ENCODE measurements around the gene CBFA2T3. TPM values are rescaled to one million over a fixed set of nuclear protein-coding genes. Genes with fewer than 3 reads are reported as not detected.

Gene CBFA2T3
- total RNA-seq, 3 donors from 2014 or later: 1.0 to 2.0 (median 1.3) TPM

GRCh38 chr16:88907768-88908167 lies 69.2 kb downstream of the CBFA2T3 start:
- no peaks in the 10 kb centered on the region for H3K36me3 Mint-ChIP-seq (ENCODE audit: insufficient read depth)
- ATAC-seq: no peak
- no peaks in the 10 kb centered on the region for H3K9me3 Mint-ChIP-seq
- no peaks in the 10 kb centered on the region for H3K4me1 Mint-ChIP-seq (ENCODE audit: low read depth)
- H3K27me3 Mint-ChIP-seq (ENCODE audit: low read depth): no peaks in the 10 kb centered on the region
- H3K4me3 Mint-ChIP-seq: no peak overlapping the region
- DNase-seq: no peak

- H3K27me3 Mint-ChIP-seq (ENCODE audit: low read depth): no peaks in the 10 kb centered on the region
- no peaks in the 10 kb centered on the region for H3K9me3 Mint-ChIP-seq
- H3K36me3 Mint-ChIP-seq (ENCODE audit: insufficient read depth): no peaks in the 10 kb centered on the region
- H3K4me3 Mint-ChIP-seq: no peak overlapping the region
- ATAC-seq (no peak), DNase-seq (no peak)
- no peaks in the 10 kb centered on the region for H3K4me1 Mint-ChIP-seq (ENCODE audit: low read depth)
Observed at GRCh38 chr16:88906535-88907105, 70.4 kb downstream of the CBFA2T3 start.

GRCh38 chr16:88906020-88906419 lies 71.0 kb downstream of the CBFA2T3 start:
- Mint-ChIP-seq H3K27me3 (ENCODE audit: low read depth) (no peaks in the 10 kb centered on the region), H3K36me3 (ENCODE audit: insufficient read depth) (no peaks in the 10 kb centered on the region), H3K4me3 (no peak overlapping the region), H3K4me1 (ENCODE audit: low read depth) (no peaks in the 10 kb centered on the region), H3K9me3 (no peaks in the 10 kb centered on the region)
- DNase-seq: no peak
- no peak for ATAC-seq

- Mint-ChIP-seq H3K9me3 (no peaks in the 10 kb centered on the region), H3K27me3 (ENCODE audit: low read depth) (no peaks in the 10 kb centered on the region), H3K36me3 (ENCODE audit: insufficient read depth) (no peaks in the 10 kb centered on the region), H3K4me1 (ENCODE audit: low read depth) (no peaks in the 10 kb centered on the region), H3K4me3 (no peak overlapping the region)
- DNase-seq (no peak), ATAC-seq (peak in 1 of 2 donors; percentile 32)
Observed at GRCh38 chr16:88905563-88905962, 71.4 kb downstream of the CBFA2T3 start.

GRCh38 chr16:88904676-88905365 lies 72.2 kb downstream of the CBFA2T3 start:
- H3K36me3 Mint-ChIP-seq (ENCODE audit: insufficient read depth): no peaks in the 10 kb centered on the region
- no peaks in the 10 kb centered on the region for H3K4me1 Mint-ChIP-seq (ENCODE audit: low read depth)
- ATAC-seq (no peak), DNase-seq (no peak)
- H3K4me3 Mint-ChIP-seq: no peak overlapping the region
- no peaks in the 10 kb centered on the region for H3K9me3 Mint-ChIP-seq
- H3K27me3 Mint-ChIP-seq (ENCODE audit: low read depth): no peaks in the 10 kb centered on the region

GRCh38 chr16:88903267-88903666 lies 73.7 kb downstream of the CBFA2T3 start:
- Mint-ChIP-seq H3K4me3 (no peak overlapping the region), H3K4me1 (ENCODE audit: low read depth) (no peaks in the 10 kb centered on the region), H3K27me3 (ENCODE audit: low read depth) (no peaks in the 10 kb centered on the region), H3K9me3 (no peaks in the 10 kb centered on the region), H3K36me3 (ENCODE audit: insufficient read depth) (no peaks in the 10 kb centered on the region)
- DNase-seq (no peak), ATAC-seq (no peak)

GRCh38 chr16:88902744-88903143 lies 74.3 kb downstream of the CBFA2T3 start:
- no peak for ATAC-seq
- no peaks in the 10 kb centered on the region for H3K36me3 Mint-ChIP-seq (ENCODE audit: insufficient read depth)
- H3K27me3 Mint-ChIP-seq (ENCODE audit: low read depth): no peaks in the 10 kb centered on the region
- no peak overlapping the region for H3K4me3 Mint-ChIP-seq
- H3K9me3 Mint-ChIP-seq: no peaks in the 10 kb centered on the region
- no peaks in the 10 kb centered on the region for H3K4me1 Mint-ChIP-seq (ENCODE audit: low read depth)
- no peak for DNase-seq

GRCh38 chr16:88901718-88902337 lies 75.2 kb downstream of the CBFA2T3 start:
- Mint-ChIP-seq H3K4me3 (no peak overlapping the region), H3K27me3 (ENCODE audit: low read depth) (no peaks in the 10 kb centered on the region), H3K9me3 (no peaks in the 10 kb centered on the region), H3K4me1 (ENCODE audit: low read depth) (no peaks in the 10 kb centered on the region), H3K36me3 (ENCODE audit: insufficient read depth) (no peaks in the 10 kb centered on the region)
- ATAC-seq (no peak), DNase-seq (no peak)

- ATAC-seq (no peak), DNase-seq (no peak)
- no peaks in the 10 kb centered on the region for H3K36me3 Mint-ChIP-seq (ENCODE audit: insufficient read depth)
- H3K4me3 Mint-ChIP-seq: no peak overlapping the region
- H3K9me3 Mint-ChIP-seq: no peaks in the 10 kb centered on the region
- H3K4me1 Mint-ChIP-seq (ENCODE audit: low read depth): no peaks in the 10 kb centered on the region
- H3K27me3 Mint-ChIP-seq (ENCODE audit: low read depth): no peaks in the 10 kb centered on the region
Observed at GRCh38 chr16:88900662-88901052, 76.3 kb downstream of the CBFA2T3 start.

- no peak overlapping the region for H3K4me3 Mint-ChIP-seq
- no peaks in the 10 kb centered on the region for H3K36me3 Mint-ChIP-seq (ENCODE audit: insufficient read depth)
- H3K4me1 Mint-ChIP-seq (ENCODE audit: low read depth): no peaks in the 10 kb centered on the region
- no peaks in the 10 kb centered on the region for H3K9me3 Mint-ChIP-seq
- no peak for DNase-seq
- ATAC-seq: no peak
- H3K27me3 Mint-ChIP-seq (ENCODE audit: low read depth): no peaks in the 10 kb centered on the region
Observed at GRCh38 chr16:88899901-88900661, 76.9 kb downstream of the CBFA2T3 start.

GRCh38 chr16:88897696-88898425 lies 79.1 kb downstream of the CBFA2T3 start:
- DNase-seq (no peak), ATAC-seq (no peak)
- H3K27me3 Mint-ChIP-seq (ENCODE audit: low read depth): no peaks in the 10 kb centered on the region
- H3K36me3 Mint-ChIP-seq (ENCODE audit: insufficient read depth): no peaks in the 10 kb centered on the region
- H3K9me3 Mint-ChIP-seq: no peaks in the 10 kb centered on the region
- peaks cover 2% of the 10 kb centered on the region for H3K4me1 Mint-ChIP-seq (ENCODE audit: low read depth)
- H3K4me3 Mint-ChIP-seq: no peak overlapping the region

GRCh38 chr16:88896238-88897070 lies 80.6 kb downstream of the CBFA2T3 start:
- no peak for ATAC-seq
- no peaks in the 10 kb centered on the region for H3K36me3 Mint-ChIP-seq (ENCODE audit: insufficient read depth)
- DNase-seq: no peak
- no peaks in the 10 kb centered on the region for H3K9me3 Mint-ChIP-seq
- no peak overlapping the region for H3K4me3 Mint-ChIP-seq
- H3K27me3 Mint-ChIP-seq (ENCODE audit: low read depth): no peaks in the 10 kb centered on the region
- H3K4me1 Mint-ChIP-seq (ENCODE audit: low read depth): peaks cover 2% of the 10 kb centered on the region

- no peak overlapping the region for H3K4me3 Mint-ChIP-seq
- no peaks in the 10 kb centered on the region for H3K36me3 Mint-ChIP-seq (ENCODE audit: insufficient read depth)
- H3K4me1 Mint-ChIP-seq (ENCODE audit: low read depth): peaks cover 2% of the 10 kb centered on the region
- DNase-seq (no peak), ATAC-seq (no peak)
- no peaks in the 10 kb centered on the region for H3K27me3 Mint-ChIP-seq (ENCODE audit: low read depth)
- H3K9me3 Mint-ChIP-seq: no peaks in the 10 kb centered on the region
Observed at GRCh38 chr16:88895335-88895734, 81.7 kb downstream of the CBFA2T3 start.
